Measurements from ENCODE around the gene PHLPP2.

PHLPP2 gene

GRCh38 chr16:71746442-71747046, 22.0 kb upstream of the PHLPP2 start:
- Histone ChIP-seq H3K4me3 (ENCODE audit: low read length) (no peak overlapping the region), H3K36me3 (ENCODE audit: control insufficient read depth, insufficient read depth, low read length) (peaks cover 3% of the 10 kb centered on the region; the same call in 1 of the 2 replicates), H3K9me3 (ENCODE audit: control insufficient read depth, insufficient read depth, low read length) (no peaks in the 10 kb centered on the region), H3K27ac (ENCODE audit: low read length) (no peak overlapping the region), H3K27me3 (ENCODE audit: control insufficient read depth, insufficient read depth, low read length) (no peaks in the 10 kb centered on the region), H3K4me1 (ENCODE audit: control insufficient read depth, insufficient read depth, low read length) (no peaks in the 10 kb centered on the region)
- 100% methylated on average over 1 of the region's 7 CpGs for WGBS (ENCODE audit: insufficient coverage, insufficient read length)
- peak; percentile 13 for DNase-seq (ENCODE audit: low read depth, low spot score)

DNA sequence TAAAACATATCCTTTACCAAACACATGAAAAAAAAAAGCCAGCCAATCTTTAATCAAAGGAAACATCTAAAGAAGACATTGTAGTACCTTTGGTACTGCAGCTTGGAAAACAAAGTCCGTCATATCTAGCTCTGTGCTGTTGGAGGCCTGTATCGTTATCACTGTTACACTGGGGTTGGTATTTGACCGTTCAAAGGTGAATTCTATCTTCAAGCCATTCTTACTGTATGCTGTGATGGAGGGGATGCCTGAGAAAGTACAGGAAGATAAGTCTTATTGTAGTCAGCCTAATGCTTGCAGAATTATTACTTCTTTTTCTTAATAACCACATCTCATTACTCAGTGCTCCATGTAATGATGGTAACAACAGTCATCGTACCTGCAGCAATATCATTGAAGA, 14.4 kb upstream of the PHLPP2 start:
- DNase-seq (ENCODE audit: low read depth, low spot score): no peak
- H3K27ac ChIP-seq (ENCODE audit: low read length): no peak overlapping the region
- no peaks in the 10 kb centered on the region for H3K9me3 ChIP-seq (ENCODE audit: control insufficient read depth, insufficient read depth, low read length)
- H3K27me3 ChIP-seq (ENCODE audit: control insufficient read depth, insufficient read depth, low read length): no peaks in the 10 kb centered on the region
- H3K4me3 ChIP-seq (ENCODE audit: low read length): no peak overlapping the region
- peaks cover 4% of the 10 kb centered on the region; the same call in 1 of the 2 replicates for H3K36me3 ChIP-seq (ENCODE audit: control insufficient read depth, insufficient read depth, low read length)
- WGBS (ENCODE audit: insufficient coverage, insufficient read length): no CpG with 5 or more reads among the region's 4 CpGs
- H3K4me1 ChIP-seq (ENCODE audit: control insufficient read depth, insufficient read depth, low read length): no peaks in the 10 kb centered on the region

DNA sequence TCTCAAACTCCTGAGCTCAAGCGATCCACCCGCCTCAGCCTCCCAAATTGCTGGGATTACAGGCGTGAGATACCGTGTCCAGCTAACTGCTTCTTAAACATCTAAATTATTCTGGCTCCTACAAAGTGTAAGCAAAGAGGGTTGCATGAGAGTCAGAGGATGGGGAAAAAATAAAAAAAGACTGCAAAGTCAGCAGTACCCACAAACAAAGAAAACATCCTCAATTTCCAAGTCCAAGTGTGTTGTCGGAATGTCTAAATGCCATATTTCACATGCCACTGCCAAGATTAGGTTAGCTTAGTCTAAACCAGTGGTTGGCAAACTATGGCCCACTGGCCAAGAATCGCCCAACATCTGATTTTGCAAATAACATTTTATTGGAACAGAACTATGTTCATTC, 13.0 kb upstream of the PHLPP2 start:
- WGBS (ENCODE audit: insufficient coverage, insufficient read length): no CpG with 5 or more reads among the region's 6 CpGs
- no peaks in the 10 kb centered on the region for H3K9me3 ChIP-seq (ENCODE audit: control insufficient read depth, insufficient read depth, low read length)
- no peaks in the 10 kb centered on the region for H3K27me3 ChIP-seq (ENCODE audit: control insufficient read depth, insufficient read depth, low read length)
- H3K4me3 ChIP-seq (ENCODE audit: low read length): no peak overlapping the region
- H3K36me3 ChIP-seq (ENCODE audit: control insufficient read depth, insufficient read depth, low read length): peaks cover 9% of the 10 kb centered on the region; the same call in 1 of the 2 replicates
- DNase-seq (ENCODE audit: low read depth, low spot score): no peak
- H3K27ac ChIP-seq (ENCODE audit: low read length): no peak overlapping the region
- no peaks in the 10 kb centered on the region for H3K4me1 ChIP-seq (ENCODE audit: control insufficient read depth, insufficient read depth, low read length)

- H3K27me3 ChIP-seq (ENCODE audit: control insufficient read depth, insufficient read depth, low read length): no peaks in the 10 kb centered on the region
- H3K27ac ChIP-seq (ENCODE audit: low read length): no peak overlapping the region
Measured at GRCh38 chr16:71734511-71734910, 10.0 kb upstream of the PHLPP2 start.

GRCh38 chr16:71732587-71732986, 8.1 kb upstream of the PHLPP2 start:
- no peaks in the 10 kb centered on the region for H3K4me1 ChIP-seq (ENCODE audit: control insufficient read depth, insufficient read depth, low read length)
- no peaks in the 10 kb centered on the region for H3K9me3 ChIP-seq (ENCODE audit: control insufficient read depth, insufficient read depth, low read length)
- peaks cover 8% of the 10 kb centered on the region; the same call in 1 of the 2 replicates for H3K36me3 ChIP-seq (ENCODE audit: control insufficient read depth, insufficient read depth, low read length)
- H3K4me3 ChIP-seq (ENCODE audit: low read length): no peak overlapping the region
- DNase-seq (ENCODE audit: low read depth, low spot score): no peak
- H3K27me3 ChIP-seq (ENCODE audit: control insufficient read depth, insufficient read depth, low read length): no peaks in the 10 kb centered on the region
- no CpG with 5 or more reads among the region's 3 CpGs for WGBS (ENCODE audit: insufficient coverage, insufficient read length)
- H3K27ac ChIP-seq (ENCODE audit: low read length): no peak overlapping the region

More at GRCh38 chr16:71734511-71734910, 10.0 kb upstream of the PHLPP2 start:
- H3K4me3 ChIP-seq (ENCODE audit: low read length): no peak overlapping the region
- DNase-seq (ENCODE audit: low read depth, low spot score): no peak
- peaks cover 12% of the 10 kb centered on the region; the same call in 1 of the 2 replicates for H3K36me3 ChIP-seq (ENCODE audit: control insufficient read depth, insufficient read depth, low read length)
- H3K4me1 ChIP-seq (ENCODE audit: control insufficient read depth, insufficient read depth, low read length): no peaks in the 10 kb centered on the region
- no peaks in the 10 kb centered on the region for H3K9me3 ChIP-seq (ENCODE audit: control insufficient read depth, insufficient read depth, low read length)
- WGBS (ENCODE audit: insufficient coverage, insufficient read length): no CpG with 5 or more reads among the region's 5 CpGs

GRCh38 chr16:71727551-71728324, 3.2 kb upstream of the PHLPP2 start:
- Histone ChIP-seq H3K4me1 (ENCODE audit: control insufficient read depth, insufficient read depth, low read length) (no peaks in the 10 kb centered on the region), H3K27ac (ENCODE audit: low read length) (no peak overlapping the region), H3K36me3 (ENCODE audit: control insufficient read depth, insufficient read depth, low read length) (peaks cover 6% of the 10 kb centered on the region; the same call in 1 of the 2 replicates), H3K9me3 (ENCODE audit: control insufficient read depth, insufficient read depth, low read length) (no peaks in the 10 kb centered on the region), H3K4me3 (ENCODE audit: low read length) (no peak overlapping the region), H3K27me3 (ENCODE audit: control insufficient read depth, insufficient read depth, low read length) (no peaks in the 10 kb centered on the region)
- DNase-seq (ENCODE audit: low read depth, low spot score): no peak
- WGBS (ENCODE audit: insufficient coverage, insufficient read length): no CpG with 5 or more reads among the region's 8 CpGs

GRCh38 chr16:71726476-71727315, 2.2 kb upstream of the PHLPP2 start:
- Histone ChIP-seq H3K9me3 (ENCODE audit: control insufficient read depth, insufficient read depth, low read length) (no peaks in the 10 kb centered on the region), H3K27ac (ENCODE audit: low read length) (no peak overlapping the region), H3K4me3 (ENCODE audit: low read length) (no peak overlapping the region), H3K4me1 (ENCODE audit: control insufficient read depth, insufficient read depth, low read length) (no peaks in the 10 kb centered on the region), H3K27me3 (ENCODE audit: control insufficient read depth, insufficient read depth, low read length) (no peaks in the 10 kb centered on the region), H3K36me3 (ENCODE audit: control insufficient read depth, insufficient read depth, low read length) (no peaks in the 10 kb centered on the region; the same call in 1 of the 2 replicates)
- no CpG with 5 or more reads among the region's 4 CpGs for WGBS (ENCODE audit: insufficient coverage, insufficient read length)
- DNase-seq (ENCODE audit: low read depth, low spot score): no peak

DNA sequence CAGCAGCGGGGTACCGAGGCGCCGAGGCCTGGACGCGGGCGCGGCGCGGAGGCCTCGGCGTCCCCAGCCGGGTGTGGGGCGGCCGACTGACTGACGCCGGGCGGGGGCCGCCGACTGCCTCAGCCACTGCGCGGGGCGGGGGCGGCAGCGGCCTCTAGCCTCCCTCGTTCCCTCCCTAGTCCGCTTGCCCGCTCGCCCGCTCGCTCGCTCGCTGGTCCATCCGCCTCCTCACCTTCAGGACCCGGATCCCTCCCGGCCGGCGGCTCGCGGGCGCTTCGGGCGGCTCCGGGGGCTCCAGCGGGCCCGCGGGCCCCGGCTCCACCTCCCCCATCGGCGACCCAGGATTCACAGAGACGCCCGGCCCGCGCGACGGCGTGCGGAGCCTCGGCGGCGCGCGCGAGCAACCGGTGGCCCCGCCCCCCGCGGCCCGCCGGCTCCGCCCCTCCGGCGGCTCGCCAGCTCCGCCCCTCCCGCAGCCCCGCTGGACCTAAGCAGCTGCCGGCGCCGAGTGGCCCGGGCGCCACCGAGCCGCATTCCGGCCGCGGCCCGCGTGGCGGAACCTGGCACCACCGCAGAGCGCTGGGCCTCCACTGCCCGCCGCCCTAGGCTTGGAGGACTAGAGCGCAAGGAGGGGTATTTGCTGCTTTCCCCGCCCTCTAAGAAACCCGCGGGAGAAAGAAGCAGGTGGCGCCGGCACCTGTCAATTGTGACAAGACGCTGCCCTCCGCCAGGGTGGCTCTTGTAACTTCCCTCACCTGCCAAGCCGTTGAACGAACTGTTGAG, 773 bp downstream of the PHLPP2 start:
- DNase-seq (ENCODE audit: low read depth, low spot score): no peak
- H3K4me1 ChIP-seq (ENCODE audit: control insufficient read depth, insufficient read depth, low read length): no peaks in the 10 kb centered on the region
- no peaks in the 10 kb centered on the region for H3K9me3 ChIP-seq (ENCODE audit: control insufficient read depth, insufficient read depth, low read length)
- no peaks in the 10 kb centered on the region for H3K36me3 ChIP-seq (ENCODE audit: control insufficient read depth, insufficient read depth, low read length)
- peak overlapping the region; percentile 92 for H3K4me3 ChIP-seq (ENCODE audit: low read length)
- no peak overlapping the region for H3K27ac ChIP-seq (ENCODE audit: low read length)
- H3K27me3 ChIP-seq (ENCODE audit: control insufficient read depth, insufficient read depth, low read length): no peaks in the 10 kb centered on the region
- no CpG with 5 or more reads among the region's 104 CpGs for WGBS (ENCODE audit: insufficient coverage, insufficient read length)

GRCh38 chr16:71722801-71723536, 1.5 kb downstream of the PHLPP2 start:
- Histone ChIP-seq H3K4me1 (ENCODE audit: control insufficient read depth, insufficient read depth, low read length) (no peaks in the 10 kb centered on the region), H3K9me3 (ENCODE audit: control insufficient read depth, insufficient read depth, low read length) (no peaks in the 10 kb centered on the region), H3K27ac (ENCODE audit: low read length) (no peak overlapping the region), H3K36me3 (ENCODE audit: control insufficient read depth, insufficient read depth, low read length) (no peaks in the 10 kb centered on the region), H3K4me3 (ENCODE audit: low read length) (peak overlapping the region; percentile 92), H3K27me3 (ENCODE audit: control insufficient read depth, insufficient read depth, low read length) (no peaks in the 10 kb centered on the region)
- WGBS (ENCODE audit: insufficient coverage, insufficient read length): 100% methylated on average over 1 of the region's 59 CpGs
- no peak for DNase-seq (ENCODE audit: low read depth, low spot score)

All from iPS DF 6.9 (cell line).